Karpas-422 (cell line): ENCODE results near the gene GNAO1. TPM values are rescaled to one million over a fixed set of nuclear protein-coding genes. Genes with fewer than 3 reads are reported as not detected.

Experiments used
- DNase-seq: peaks from one replicate; pipeline ENCODE4 v3.0.0-alpha.2; 2015
- H2AFZ ChIP-seq: fragments of 200-600 bp; sonication (generic); 2 replicates; pipeline ENCODE4 v1.6.1; 2014; ENCODE audit warnings: antibody characterized with exemption, low read length, mixed read lengths
- H3K27ac ChIP-seq: fragments of 200-600 bp; sonication (generic); 2 replicates; pipeline ENCODE4 v1.5.1; 2014; ENCODE audit warnings: mild to moderate bottlenecking, low read length, moderate library complexity
- H3K27me3 ChIP-seq: fragments of 200-600 bp; sonication (generic); 2 replicates; pipeline ENCODE4 v1.6.1; 2014; ENCODE audit warnings: low read length, mixed read lengths
- H3K36me3 ChIP-seq: fragments of 200-600 bp; sonication (generic); 2 replicates; pipeline ENCODE4 v1.6.1; 2014; ENCODE audit warnings: low read length, mixed read lengths; ENCODE audit not compliant: insufficient read depth
- H3K4me1 ChIP-seq: fragments of 200-600 bp; sonication (generic); 2 replicates; pipeline ENCODE4 v1.6.1; 2014; ENCODE audit warnings: mild to moderate bottlenecking, low read length, mixed read lengths
- H3K4me2 ChIP-seq: fragments of 200-600 bp; sonication (generic); 2 replicates; pipeline ENCODE4 v1.6.1; 2014; ENCODE audit warnings: low read length, low read depth, mild to moderate bottlenecking; ENCODE audit not compliant: poor library complexity, severe bottlenecking
- H3K4me3 ChIP-seq: fragments of 200-600 bp; sonication (generic); 2 replicates; pipeline ENCODE4 v1.5.1; 2014; ENCODE audit warnings: mild to moderate bottlenecking, antibody characterized with exemption, low read length, mixed read lengths
- H3K79me2 ChIP-seq: fragments of 200-600 bp; sonication (generic); 2 replicates; pipeline ENCODE4 v1.6.1; 2014; ENCODE audit warnings: mild to moderate bottlenecking, low read length, mixed read lengths
- H3K9ac ChIP-seq: fragments of 200-600 bp; sonication (generic); 2 replicates; pipeline ENCODE4 v1.6.0; 2014; ENCODE audit warnings: low read length
- H3K9me2 ChIP-seq: fragments of 200-600 bp; sonication (generic), shearing (Covaris generic); replicated peaks from 2 replicates; pipeline ENCODE4 v1.6.0; 2014; ENCODE audit warnings: mild to moderate bottlenecking, low read length, moderate library complexity; ENCODE audit not compliant: insufficient read depth
- H3K9me3 ChIP-seq: fragments of 300-700, 200-600 bp; sonication (generic); 2 replicates; pipeline ENCODE4 v1.6.1; 2014; ENCODE audit warnings: low read length, mixed read lengths
- H4K20me1 ChIP-seq: fragments of 200-600 bp; sonication (generic); 2 replicates; pipeline ENCODE4 v1.6.1; 2014; ENCODE audit warnings: mild to moderate bottlenecking, antibody characterized with exemption, low read length, low read depth; ENCODE audit not compliant: insufficient read depth
- total RNA-seq: library from RNA; depleted of rRNA; stranded (reverse); fragments of >200 nt; shearing (Covaris generic); gene quantifications from 2 replicates; pipeline ENCODE4 v1.2.3, GENCODE V29; 2014; ENCODE audit warnings: low replicate concordance; rRNA removed

GNAO1 gene
- 1.6 and 2.3 TPM in 2 replicates for total RNA-seq

DNA sequence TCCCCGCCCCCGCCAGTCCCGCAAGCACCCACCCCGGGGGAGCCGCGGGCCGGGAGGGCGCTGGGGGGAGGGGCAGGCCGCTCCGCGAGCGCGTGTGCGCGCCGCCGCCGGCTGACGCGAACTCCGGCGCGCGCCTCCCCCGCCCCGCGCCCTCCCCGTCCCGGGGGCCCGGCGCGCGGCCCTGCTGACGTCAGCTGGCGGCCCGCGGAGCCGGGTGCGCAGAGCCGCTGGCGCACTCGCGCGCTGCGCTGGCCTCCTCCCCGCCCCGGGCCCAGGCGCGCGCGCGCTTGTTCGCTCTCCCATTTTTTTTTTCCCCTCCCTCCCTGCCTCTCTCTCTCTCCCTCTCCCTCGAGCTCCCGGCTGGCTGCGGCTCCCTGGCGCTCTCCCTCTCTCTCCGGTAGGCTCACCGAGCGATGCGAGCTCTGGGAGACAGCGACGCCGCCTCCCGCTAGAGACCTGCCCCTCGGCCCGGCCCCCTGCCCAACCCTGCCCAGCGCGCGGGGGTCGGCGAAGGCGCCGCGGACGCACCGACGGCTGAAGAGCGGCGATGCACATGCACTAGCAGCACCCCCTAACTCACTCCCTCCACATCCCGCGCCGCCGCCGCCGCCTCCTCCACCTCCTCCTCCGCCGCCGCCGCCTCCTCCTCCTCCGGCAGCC is at the start of gene GNAO1:
Gene GNAO1, plus strand, starts transcription at position 334 of the 660 bp plus-strand sequence. CDS start 747 bp downstream, outside the sequence.
- H3K9ac ChIP-seq, result peak within 1 kb of the TSS; percentile 71
- H3K9me3 ChIP-seq, result no peaks in the 10 kb centered on the region
- no peaks in the 10 kb centered on the region for H3K79me2 ChIP-seq
- peaks cover 47% of the 10 kb centered on the region for H3K4me1 ChIP-seq
- DNase-seq, result peak; percentile 87
- H3K36me3 ChIP-seq, result no peaks in the 10 kb centered on the region
- peak within 1 kb of the TSS; percentile 74 for H3K4me2 ChIP-seq
- peak within 1 kb of the TSS; percentile 94; the same call in 1 of the 2 replicates for H2AFZ ChIP-seq
- no peak within 1 kb of the TSS for H3K27ac ChIP-seq
- peak within 1 kb of the TSS; percentile 75 for H3K4me3 ChIP-seq
- H3K27me3 ChIP-seq, result no peaks in the 10 kb centered on the region
- no peaks in the 10 kb centered on the region for H3K9me2 ChIP-seq
- no peaks in the 10 kb centered on the region for H4K20me1 ChIP-seq

DNA sequence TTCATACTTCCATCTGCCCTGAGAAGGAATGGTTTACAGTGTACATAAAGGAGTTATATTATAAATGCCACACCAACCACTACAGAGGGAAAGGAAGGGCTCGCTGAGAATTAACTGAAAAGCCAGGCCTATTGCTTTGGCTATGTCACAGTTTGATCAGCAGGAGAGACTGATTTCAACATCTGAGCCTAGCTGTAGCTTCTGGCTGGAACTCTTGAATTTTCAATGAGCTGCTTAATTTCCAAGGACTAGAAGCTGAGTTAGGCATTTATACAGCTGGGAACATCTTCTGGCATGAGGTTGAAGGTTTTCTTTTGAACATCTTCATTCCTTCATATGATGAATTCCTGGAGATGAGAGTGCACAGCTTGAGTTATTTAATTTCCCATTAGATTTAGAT is 47.6 kb upstream of the GNAO1 start:
- H3K36me3 ChIP-seq, result no peaks in the 10 kb centered on the region
- H2AFZ ChIP-seq, result no peak overlapping the region
- no peak overlapping the region for H3K27ac ChIP-seq
- no peaks in the 10 kb centered on the region for H3K9me2 ChIP-seq
- H3K4me1 ChIP-seq, result peaks cover 4% of the 10 kb centered on the region; the same call in 1 of the 2 replicates
- no peak overlapping the region for H3K4me2 ChIP-seq
- H3K9ac ChIP-seq, result no peak overlapping the region
- H3K79me2 ChIP-seq, result no peaks in the 10 kb centered on the region
- H3K4me3 ChIP-seq, result no peak overlapping the region
- H3K27me3 ChIP-seq, result no peaks in the 10 kb centered on the region
- H3K9me3 ChIP-seq, result no peaks in the 10 kb centered on the region
- H4K20me1 ChIP-seq, result no peaks in the 10 kb centered on the region
- no peak for DNase-seq

- Histone ChIP-seq H3K9me3 (no peaks in the 10 kb centered on the region), H3K9me2 (no peaks in the 10 kb centered on the region), H3K4me3 (no peak overlapping the region), H4K20me1 (no peaks in the 10 kb centered on the region), H3K9ac (no peak overlapping the region), H3K4me1 (peaks cover 4% of the 10 kb centered on the region; the same call in 1 of the 2 replicates), H2AFZ (no peak overlapping the region), H3K27ac (no peak overlapping the region), H3K79me2 (no peaks in the 10 kb centered on the region), H3K4me2 (no peak overlapping the region), H3K27me3 (no peaks in the 10 kb centered on the region), H3K36me3 (no peaks in the 10 kb centered on the region)
- no peak for DNase-seq
Observed at GRCh38 chr16:56145369-56145768, 45.9 kb upstream of the GNAO1 start.

DNA sequence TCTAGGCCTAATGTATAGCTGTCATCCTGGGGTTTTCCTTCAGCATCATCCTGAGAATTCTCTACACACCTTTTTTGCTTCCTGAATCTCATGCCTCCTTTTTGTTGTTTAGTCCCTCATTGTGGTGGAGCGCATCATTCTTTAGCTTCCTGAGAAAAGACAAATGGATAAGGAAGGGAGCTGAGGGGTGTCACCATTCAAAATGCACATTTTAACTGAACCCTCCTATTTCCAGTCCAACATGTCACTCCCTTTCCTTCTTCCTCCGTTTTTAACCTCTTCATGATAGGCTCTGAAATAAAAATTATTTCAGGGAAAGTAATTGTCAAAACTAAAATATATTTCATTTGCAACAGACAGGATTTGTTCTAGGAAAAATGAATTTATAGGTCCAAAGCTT is 39.7 kb upstream of the GNAO1 start:
- Histone ChIP-seq H3K79me2 (no peaks in the 10 kb centered on the region), H3K4me3 (no peak overlapping the region), H3K9me2 (no peaks in the 10 kb centered on the region), H3K9me3 (no peaks in the 10 kb centered on the region), H3K27me3 (no peaks in the 10 kb centered on the region), H3K4me2 (no peak overlapping the region), H3K4me1 (no peaks in the 10 kb centered on the region), H3K36me3 (no peaks in the 10 kb centered on the region), H3K9ac (no peak overlapping the region), H2AFZ (no peak overlapping the region), H4K20me1 (no peaks in the 10 kb centered on the region), H3K27ac (no peak overlapping the region)
- DNase-seq, result no peak

GRCh38 chr16:56161658-56162057 is 29.6 kb upstream of the GNAO1 start:
- no peak for DNase-seq
- H3K4me2 ChIP-seq, result no peak overlapping the region
- no peak overlapping the region for H3K9ac ChIP-seq
- no peak overlapping the region for H3K27ac ChIP-seq
- no peaks in the 10 kb centered on the region for H3K79me2 ChIP-seq
- H3K36me3 ChIP-seq, result no peaks in the 10 kb centered on the region
- H2AFZ ChIP-seq, result no peak overlapping the region
- no peaks in the 10 kb centered on the region for H4K20me1 ChIP-seq
- no peaks in the 10 kb centered on the region for H3K4me1 ChIP-seq
- no peak overlapping the region for H3K4me3 ChIP-seq
- no peaks in the 10 kb centered on the region for H3K27me3 ChIP-seq
- H3K9me3 ChIP-seq, result no peaks in the 10 kb centered on the region
- no peaks in the 10 kb centered on the region for H3K9me2 ChIP-seq

GRCh38 chr16:56163089-56163488 is 28.2 kb upstream of the GNAO1 start:
- Histone ChIP-seq H3K9ac (no peak overlapping the region), H3K4me1 (no peaks in the 10 kb centered on the region), H3K4me3 (no peak overlapping the region), H3K9me2 (no peaks in the 10 kb centered on the region), H4K20me1 (no peaks in the 10 kb centered on the region), H3K9me3 (no peaks in the 10 kb centered on the region), H3K4me2 (no peak overlapping the region), H3K27me3 (no peaks in the 10 kb centered on the region), H2AFZ (no peak overlapping the region), H3K36me3 (no peaks in the 10 kb centered on the region), H3K79me2 (no peaks in the 10 kb centered on the region), H3K27ac (no peak overlapping the region)
- no peak for DNase-seq

GRCh38 chr16:56163938-56164337 is 27.4 kb upstream of the GNAO1 start:
- Histone ChIP-seq H3K4me1 (no peaks in the 10 kb centered on the region), H3K9me2 (no peaks in the 10 kb centered on the region), H3K27ac (no peak overlapping the region), H3K27me3 (no peaks in the 10 kb centered on the region), H3K9ac (no peak overlapping the region), H3K4me2 (no peak overlapping the region), H3K79me2 (no peaks in the 10 kb centered on the region), H3K9me3 (no peaks in the 10 kb centered on the region), H3K36me3 (no peaks in the 10 kb centered on the region), H2AFZ (no peak overlapping the region), H3K4me3 (no peak overlapping the region), H4K20me1 (no peaks in the 10 kb centered on the region)
- no peak for DNase-seq

DNA sequence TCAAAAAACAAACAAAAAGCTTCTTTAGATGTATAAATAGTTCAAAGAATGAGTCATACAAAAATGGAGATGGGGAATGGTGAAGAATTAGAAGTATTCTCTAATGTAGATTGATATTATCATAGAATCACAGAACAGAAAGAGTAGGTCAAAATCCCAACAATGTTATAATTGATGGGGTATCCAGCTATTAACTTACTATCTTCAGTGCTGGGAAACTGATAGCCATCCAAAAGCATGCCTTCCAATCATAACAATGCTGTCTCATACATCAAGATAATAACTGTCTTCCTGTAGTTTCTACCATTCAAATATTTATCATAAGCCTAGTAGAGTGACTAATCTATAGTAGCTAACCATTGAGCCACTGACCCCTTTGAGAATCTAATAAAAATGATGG is 26.7 kb upstream of the GNAO1 start:
- Histone ChIP-seq H3K9ac (no peak overlapping the region), H3K4me3 (no peak overlapping the region), H3K79me2 (no peaks in the 10 kb centered on the region), H3K4me2 (no peak overlapping the region), H3K9me2 (no peaks in the 10 kb centered on the region), H2AFZ (no peak overlapping the region), H3K27ac (no peak overlapping the region), H4K20me1 (no peaks in the 10 kb centered on the region), H3K36me3 (no peaks in the 10 kb centered on the region), H3K9me3 (no peaks in the 10 kb centered on the region), H3K4me1 (no peaks in the 10 kb centered on the region), H3K27me3 (no peaks in the 10 kb centered on the region)
- no peak for DNase-seq
